GM15510 (cell line): ENCODE data around the gene SEL1L3.

ENCODE experiments used
- POLR2A ChIP-seq: IDR thresholded peaks from 3 replicates; pipeline ENCODE4 v1.6.1; 2011; ENCODE audit warnings: borderline replicate concordance; ENCODE audit not compliant: insufficient read length; ENCODE audit errors: extremely low read depth

SEL1L3 gene

DNA sequence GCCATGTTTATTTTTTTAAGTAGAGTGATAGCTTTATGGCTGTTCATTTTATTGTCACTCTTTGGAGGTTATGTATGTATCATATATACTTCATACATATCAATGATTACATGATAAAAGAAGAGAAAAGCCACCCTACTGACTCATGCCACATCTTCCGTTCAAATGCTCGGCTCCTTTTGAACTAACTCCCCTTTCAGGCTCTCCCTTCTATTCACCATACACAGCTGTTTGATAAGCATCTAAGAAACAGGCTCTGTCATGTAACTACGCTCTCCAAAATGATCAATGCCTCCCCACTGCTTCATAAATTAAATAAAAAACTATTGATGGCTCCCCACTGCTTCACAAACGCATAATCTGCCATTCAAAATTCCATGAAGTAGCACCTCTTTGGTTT is 89.4 kb downstream of the SEL1L3 start:
- no peak for TF ChIP-seq POLR2A

GRCh38 chr4:25771672-25772071 is 91.1 kb downstream of the SEL1L3 start:
- no peak for TF ChIP-seq POLR2A

DNA sequence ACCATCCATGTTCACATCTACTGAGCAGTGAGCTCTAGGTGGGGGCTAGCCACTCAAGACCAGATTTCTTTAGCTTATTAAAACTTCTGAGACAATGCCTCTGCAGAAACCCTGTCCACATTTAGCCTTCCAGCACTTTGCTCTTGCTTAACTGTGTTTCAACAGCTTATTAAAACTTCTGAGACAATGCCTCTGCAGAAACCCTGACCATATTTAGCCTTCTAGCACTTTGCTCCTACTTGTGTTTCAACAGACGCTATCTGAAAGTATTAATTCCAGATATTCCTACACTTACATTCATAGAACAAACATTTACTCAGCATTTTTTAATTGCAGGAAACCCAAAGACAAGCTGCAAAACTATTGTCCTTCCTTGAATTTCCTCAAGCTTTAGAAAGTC is 91.9 kb downstream of the SEL1L3 start:
- no peak for TF ChIP-seq POLR2A

DNA sequence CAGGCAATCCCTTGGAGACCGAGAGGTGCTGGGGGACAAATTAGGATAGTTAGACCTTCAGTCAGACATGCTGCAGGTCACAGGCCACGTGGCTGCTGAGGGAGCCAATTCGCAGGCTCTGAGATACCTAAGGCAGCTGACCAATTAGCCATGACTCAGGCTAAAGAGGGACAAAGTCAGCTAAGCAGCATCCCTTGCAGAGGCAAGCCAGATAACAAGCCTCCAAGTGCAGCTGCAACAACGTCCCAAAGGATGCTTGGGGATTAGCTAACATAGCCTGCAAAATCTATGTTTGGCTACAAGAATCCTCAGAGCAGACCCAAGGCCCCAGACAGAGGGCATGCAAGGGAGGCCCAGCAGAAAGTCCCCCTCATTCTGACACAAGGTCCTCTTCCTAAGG is 93.5 kb downstream of the SEL1L3 start:
- no peak for TF ChIP-seq POLR2A

DNA sequence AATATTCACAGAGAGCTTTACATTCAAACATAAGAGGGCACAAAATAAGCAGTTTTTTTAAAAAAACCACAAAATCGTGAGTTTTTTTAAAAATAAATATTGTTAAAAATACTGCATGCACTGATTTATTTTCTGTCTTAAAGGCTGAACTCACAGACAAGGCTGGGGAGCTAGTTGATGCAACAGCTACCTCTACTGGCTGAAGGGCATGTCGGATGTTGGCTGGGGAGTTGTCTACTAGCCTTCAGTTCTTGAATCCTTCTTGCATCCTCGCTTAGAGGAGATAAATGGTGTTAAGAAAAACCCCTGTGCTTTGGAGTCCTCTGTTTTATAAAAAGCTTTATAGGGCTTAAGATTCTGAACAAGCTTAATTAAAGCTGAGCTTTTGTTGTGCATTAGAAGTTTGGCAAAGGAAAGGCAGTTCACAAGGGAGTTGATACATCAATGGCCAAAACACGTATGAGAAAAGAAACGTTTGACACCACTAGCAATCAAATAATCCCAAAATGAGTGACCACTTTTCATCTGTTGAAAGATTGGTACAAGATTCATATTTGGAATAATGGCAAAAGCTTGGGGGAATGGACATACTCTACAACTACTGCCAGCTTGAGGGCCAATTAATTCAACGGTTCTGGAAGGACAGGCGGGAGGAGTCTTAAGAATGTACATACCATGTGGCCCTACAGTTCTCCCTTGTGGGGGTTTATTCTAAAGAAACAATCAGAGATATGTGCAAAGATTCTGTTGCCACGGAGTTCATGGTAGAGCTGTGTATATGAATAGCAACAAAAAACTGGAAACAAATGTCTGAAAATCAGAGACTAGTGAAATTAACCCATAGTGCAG is 94.7 kb downstream of the SEL1L3 start:
- TF ChIP-seq POLR2A, result no peak

DNA sequence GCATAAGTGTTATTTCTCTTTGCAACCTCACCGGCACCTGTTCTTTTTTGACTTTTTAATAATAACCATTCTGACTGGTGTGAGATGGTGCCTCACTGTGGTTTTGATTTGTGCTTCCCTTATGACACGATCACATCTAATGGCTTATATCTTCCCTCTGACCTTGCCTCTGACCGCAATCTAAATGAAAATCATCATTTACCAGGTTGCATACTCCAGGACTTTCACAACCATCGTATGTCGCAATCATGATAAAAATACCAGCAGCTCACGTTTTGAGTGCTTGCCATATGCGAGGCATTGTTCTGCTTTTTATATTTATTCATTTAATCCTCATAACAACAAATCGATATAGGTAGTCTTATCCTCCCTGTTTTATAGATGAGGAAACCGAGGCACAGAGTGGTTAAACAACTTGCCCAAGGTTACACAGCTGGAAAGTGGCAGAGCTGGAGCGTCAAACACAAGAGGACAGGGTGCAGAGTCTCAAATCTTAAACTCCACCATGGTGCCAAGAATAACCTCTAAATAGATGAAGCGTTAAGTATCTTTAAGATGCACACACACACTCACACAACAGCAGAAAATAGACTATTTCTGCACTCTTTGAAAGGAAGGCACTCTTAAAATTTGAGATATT is 102.2 kb downstream of the SEL1L3 start:
- no peak for TF ChIP-seq POLR2A

DNA sequence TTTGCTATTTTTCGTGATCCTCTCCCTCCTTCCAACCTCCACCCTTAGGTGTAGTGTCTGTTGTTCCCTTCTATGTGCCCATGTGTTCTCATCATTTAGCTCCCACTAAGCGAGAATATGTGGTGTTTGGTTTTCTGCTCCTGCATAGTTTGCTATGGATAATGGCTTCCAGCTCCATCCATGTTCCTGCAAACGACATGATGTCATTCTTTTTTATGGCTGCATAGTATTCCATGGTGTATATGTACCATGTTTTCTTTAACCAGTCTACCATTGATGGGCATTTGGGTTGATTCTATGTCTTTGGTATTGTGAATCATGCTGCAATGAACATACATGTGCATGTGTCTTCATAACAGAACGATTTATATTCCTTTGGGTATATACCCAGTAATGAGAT is 102.7 kb downstream of the SEL1L3 start:
- TF ChIP-seq POLR2A, result no peak

DNA sequence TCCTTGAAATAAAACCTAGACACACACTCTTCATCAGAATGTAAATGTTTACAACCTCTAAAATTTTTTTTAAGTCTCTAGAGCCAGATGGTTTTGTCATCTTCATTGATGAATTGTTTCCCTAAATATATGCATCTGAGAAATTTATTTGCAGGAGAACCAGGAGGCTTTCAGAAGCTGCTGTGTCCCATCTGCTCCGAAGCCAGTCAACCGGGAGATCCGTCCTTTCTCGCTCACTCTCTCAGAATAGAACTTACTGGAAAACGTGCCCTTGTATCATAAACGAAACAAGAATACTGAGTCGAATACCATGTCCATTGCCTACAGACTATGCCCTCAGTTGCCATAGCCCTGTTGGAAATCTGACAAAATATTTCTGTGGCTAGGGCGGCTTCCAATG is 103.7 kb downstream of the SEL1L3 start:
- no peak for TF ChIP-seq POLR2A

DNA sequence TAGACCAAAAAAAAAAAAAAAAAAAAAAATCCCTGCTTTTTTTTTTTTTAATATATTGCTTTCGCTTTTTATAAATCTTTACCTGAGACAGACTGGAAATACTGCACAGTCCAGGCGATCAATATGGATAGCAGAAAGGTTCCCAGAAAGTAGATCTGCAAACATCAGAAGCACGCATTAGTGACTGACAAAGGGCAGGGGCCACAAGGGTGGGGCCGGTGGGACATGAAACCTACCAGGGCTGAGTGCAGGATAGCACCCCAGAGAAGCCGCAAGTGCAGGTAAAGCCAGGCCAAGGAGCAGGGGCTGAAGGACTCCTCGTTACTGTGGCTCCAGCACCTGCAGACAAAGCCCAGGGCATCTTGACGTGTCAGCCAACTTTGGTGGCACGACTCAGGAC is 105.3 kb downstream of the SEL1L3 start:
- TF ChIP-seq POLR2A, result no peak

- no peak for TF ChIP-seq POLR2A
These were observed 106.3 kb downstream of the SEL1L3 start for GRCh38 chr4:25756503-25756902.

DNA sequence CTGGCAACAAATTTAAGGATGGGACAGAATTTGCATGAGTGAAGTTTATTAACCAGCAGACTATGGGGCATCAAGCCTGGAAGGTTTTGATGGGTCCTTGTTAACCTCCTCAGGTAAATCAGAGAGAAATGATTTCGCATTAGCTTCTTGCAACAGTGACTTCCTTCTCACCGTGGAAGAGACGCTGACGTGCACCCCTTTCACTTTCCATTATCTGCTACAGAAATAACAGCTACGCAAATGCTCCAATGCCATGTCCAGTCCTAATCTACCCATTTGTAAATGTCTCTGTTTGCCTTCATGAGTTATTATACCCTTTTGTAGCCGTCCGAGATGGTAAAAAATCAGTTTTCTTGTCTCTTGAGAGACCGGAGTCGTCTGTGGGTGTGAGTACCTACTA is 106.9 kb downstream of the SEL1L3 start:
- TF ChIP-seq POLR2A, result no peak

DNA sequence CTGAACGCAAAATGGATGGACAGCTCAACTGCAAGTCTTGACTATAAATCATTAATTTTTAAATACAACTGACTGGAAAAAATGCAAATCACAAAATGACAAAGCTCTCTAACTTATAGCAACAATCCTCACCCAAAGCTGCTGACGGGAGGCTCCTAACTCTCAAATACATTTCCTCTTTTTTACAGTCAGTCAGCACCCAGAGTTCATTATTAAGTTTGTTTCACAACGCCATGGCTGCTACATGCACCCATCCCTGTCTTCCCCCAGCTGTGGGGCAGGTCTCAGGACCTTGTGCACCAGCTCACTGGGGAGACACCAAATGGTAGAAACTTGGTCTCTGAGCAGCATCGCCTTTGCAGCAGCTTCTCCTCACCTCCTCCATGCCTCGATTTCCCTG is 109.5 kb downstream of the SEL1L3 start:
- no peak for TF ChIP-seq POLR2A

GRCh38 chr4:25750874-25751273 is 111.9 kb downstream of the SEL1L3 start:
- TF ChIP-seq POLR2A, result no peak

DNA sequence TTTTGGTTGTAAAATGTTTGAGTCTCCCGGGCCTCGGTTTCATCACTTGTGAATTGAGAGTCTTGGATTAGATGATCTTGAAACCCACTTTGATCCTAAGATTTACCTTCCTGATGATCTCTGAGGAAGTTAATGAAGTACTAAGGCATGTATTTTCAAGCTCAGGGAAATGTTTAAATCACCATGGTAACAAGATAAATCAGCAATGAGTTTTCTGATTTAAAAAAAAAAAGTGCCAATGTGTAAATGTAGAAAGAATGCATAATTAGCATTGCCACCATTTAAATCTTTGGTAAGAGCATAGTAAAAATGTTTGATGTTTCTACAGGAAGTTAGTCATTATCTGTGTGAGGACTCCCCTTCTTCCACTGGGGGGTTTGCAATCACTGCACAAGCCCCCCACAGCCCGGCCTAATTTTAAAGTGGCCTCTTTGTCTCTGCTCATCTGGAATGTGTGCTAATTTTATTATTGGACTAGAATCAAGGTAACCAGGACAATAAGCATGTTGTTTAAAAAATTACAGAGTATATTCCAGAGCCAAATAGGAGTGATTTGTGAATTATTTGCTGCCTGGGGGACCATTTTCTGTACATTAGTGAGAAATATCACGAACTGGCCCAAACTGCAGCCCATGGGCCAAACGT is 113.5 kb downstream of the SEL1L3 start:
- no peak for TF ChIP-seq POLR2A

GRCh38 chr4:25743971-25744370 is 118.8 kb downstream of the SEL1L3 start:
- no peak for TF ChIP-seq POLR2A

DNA sequence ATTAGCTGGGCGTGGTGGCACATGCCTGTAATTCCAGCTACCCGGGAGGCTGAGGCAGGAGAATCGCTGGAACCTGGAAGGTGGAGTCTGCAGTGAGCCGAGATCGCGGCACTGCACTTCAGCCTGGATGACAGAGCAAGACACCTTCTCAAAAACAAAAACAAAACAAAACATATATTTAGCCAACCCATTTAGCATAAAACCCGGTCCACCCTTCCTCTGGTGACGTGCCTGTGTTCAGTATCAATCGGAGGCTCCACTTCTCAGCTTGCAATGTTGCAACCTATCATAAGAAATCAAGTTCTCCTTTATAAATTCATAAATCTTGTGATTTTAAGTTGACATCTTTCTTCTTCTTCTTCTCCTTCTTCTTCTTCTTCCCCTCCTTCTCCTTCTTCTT is 133.2 kb downstream of the SEL1L3 start:
- no peak for TF ChIP-seq POLR2A
